Stimulated activated CD4-positive, alpha-beta T cell treated with anti-CD3 and anti-CD28 coated beads, Interleukin-15, amount 100 ng/mL, for 24 hours (primary cell): ENCODE results near the gene LYSMD2.

Experiments used
- DNase-seq: peaks from one replicate; pipeline ENCODE4 v3.0.0-alpha.2; 2020

LYSMD2 gene

DNA sequence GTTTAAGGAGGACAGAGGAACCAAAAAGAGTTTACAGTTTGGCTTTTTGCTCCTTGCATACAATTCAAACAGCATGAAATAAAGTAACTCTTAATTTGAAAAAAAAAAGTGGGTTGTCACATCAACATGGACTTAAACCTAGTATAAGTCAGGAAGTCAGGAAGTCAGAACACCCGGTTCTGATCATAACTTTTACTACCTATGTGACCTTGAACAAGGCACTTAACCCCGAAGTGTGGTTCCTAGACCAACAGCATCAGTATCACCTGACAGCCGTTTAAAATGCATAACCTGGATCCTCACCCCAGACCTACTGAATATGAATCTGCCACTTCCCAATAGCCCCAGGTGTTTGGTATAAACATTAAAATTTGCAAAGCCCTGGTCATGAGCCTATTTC lies 18.7 kb downstream of the LYSMD2 start:
- no peak for DNase-seq

GRCh38 chr15:51718219-51718618 lies 19.2 kb downstream of the LYSMD2 start:
- no peak for DNase-seq

DNA sequence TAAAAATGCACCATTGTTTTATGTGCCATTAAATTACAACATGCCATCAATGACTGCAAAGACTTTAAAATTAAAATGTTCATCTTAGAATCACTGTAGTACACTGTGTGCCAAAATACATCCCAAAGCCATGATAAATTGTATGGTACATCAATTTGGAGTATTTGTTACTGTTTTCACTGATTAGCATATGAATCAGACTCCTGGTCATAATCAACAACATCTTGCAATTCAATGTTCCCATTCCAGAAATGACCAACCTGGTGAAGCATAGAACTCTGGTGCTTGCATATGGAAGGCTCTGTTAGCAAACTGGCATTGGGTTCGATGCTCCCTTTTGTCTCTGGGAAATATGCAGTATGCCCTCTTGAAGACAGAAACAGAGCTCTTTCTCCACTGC lies 22.5 kb downstream of the LYSMD2 start:
- no peak for DNase-seq

- no peak for DNase-seq
Measured at GRCh38 chr15:51714162-51714561, 23.3 kb downstream of the LYSMD2 start.

DNA sequence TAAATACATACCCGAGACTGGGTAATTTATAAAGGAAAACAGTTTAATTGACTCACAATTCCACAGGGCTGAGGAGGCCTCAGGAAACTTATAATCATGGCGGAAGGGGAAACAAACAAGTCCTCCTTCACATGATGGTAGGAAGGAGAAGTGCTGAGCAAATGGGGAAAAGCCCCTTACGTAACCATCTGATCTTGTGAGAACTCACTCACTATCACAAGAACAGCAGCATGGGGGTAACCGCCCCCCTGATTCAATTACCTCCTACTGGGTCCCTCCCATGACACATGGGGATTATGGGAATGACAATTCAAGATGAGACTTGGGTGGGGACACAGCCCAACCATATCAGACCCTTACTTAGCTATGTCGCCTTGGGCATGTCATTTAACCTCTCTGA lies 28.4 kb downstream of the LYSMD2 start:
- DNase-seq: no peak

DNA sequence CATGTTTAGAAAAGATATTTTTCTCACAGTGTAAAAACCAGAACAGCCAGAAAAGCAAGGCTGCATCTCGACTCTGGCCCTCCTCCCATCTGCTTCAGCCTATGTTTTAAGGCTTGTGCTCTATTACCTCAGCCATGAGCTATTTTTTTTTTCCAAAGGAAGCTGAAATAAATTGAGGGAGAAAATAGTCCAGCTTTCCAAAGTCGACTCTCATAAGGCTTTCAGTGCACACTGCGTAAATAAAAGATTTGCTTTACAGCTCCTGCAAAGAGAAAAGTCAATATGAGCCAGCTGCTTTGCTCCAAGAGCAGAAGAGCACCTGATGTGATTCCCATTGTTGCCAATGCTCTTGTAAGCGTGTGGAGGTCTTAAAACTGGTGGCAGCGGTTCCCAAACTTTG lies 29.4 kb downstream of the LYSMD2 start:
- no peak for DNase-seq

- DNase-seq: no peak
Measured at GRCh38 chr15:51706926-51707608, 30.4 kb downstream of the LYSMD2 start.

GRCh38 chr15:51706291-51706690 lies 31.2 kb downstream of the LYSMD2 start:
- no peak for DNase-seq

GRCh38 chr15:51702710-51703109 lies 34.7 kb downstream of the LYSMD2 start:
- no peak for DNase-seq

DNA sequence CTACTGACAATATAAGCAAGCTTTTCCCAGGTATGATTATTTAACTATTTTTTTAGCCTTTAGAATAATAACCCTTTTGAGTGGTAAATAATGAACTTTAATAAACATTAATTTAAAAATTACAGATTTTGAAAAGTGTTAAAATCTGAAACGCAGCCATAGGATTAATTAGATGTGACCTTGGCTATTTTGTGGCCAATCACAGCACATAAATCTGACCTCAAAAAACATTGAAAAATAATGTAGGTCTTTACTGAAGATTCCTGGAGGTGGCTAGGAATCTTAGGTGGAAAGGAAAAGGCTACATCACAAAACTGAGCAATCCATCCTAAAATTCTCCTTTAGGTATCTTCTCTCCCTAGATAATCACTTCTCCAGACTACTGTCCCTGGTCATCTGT lies 38.1 kb downstream of the LYSMD2 start:
- DNase-seq: no peak

DNA sequence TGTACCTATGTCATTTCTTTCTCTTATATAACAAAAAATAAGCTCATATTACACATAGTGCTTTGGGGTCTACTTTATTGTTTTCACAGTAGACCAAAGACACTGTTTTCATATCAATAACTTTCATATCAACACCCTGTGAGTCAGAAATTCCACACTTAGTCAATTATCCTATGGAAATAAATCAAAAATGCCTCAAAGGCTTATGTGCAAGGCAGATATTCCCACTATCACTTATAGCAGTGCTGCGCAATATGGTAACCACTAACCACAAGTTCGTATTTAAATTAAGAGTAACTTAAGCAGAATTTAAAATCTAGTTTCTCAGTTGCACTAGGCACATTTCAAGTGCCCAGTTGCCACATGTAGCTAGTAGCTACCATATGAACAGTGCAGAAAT lies 40.3 kb downstream of the LYSMD2 start:
- no peak for DNase-seq

- DNase-seq: no peak
Measured at GRCh38 chr15:51696566-51696965, 40.9 kb downstream of the LYSMD2 start.

DNA sequence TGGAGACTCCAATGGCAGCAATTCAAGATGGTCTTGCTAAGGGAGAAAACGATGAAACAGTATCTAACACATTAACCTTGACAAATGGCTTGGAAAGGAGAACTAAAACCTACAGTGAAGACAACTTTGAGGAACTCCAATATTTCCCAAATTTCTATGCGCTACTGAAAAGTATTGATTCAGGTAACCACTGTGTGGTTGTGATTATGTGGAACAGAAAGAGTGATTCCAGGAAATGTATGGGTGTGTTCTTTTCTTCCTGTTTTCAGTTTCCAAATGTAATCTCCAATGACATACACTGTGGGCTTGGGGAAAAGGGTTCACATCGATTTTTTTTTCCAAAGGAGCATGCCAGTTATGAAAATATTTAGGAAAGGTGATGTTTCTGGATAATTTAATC lies 45.3 kb downstream of the LYSMD2 start:
- no peak for DNase-seq

DNA sequence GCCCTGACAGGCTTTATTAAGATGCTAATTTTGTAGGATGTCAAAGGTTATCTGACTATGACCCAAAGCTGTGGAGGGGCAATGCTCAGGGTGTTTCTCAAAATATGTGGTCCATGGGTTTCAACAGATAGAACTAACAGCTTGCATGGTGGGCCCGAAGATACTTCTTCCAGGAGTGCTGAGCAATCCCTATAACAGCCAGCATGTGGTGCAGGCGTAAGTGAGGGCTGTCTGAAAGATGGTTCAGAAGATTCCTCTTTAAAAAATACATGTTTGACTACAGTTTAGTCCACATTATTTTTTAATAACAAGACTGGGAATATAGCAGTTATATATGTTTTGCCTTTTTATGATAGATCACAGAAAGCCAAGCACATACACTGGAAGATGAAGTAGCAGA lies 48.6 kb downstream of the LYSMD2 start:
- DNase-seq: no peak

- no peak for DNase-seq
Measured at GRCh38 chr15:51687565-51687964, 49.9 kb downstream of the LYSMD2 start.

GRCh38 chr15:51681303-51681963 lies 56.0 kb downstream of the LYSMD2 start, which contains the start of gene SCG3:
SCG3 (plus strand) TSS chr15:51681503; CDS start chr15:51681756, 253 bp downstream.
- DNase-seq: peak; percentile 75

GRCh38 chr15:51680321-51680720 lies 57.1 kb downstream of the LYSMD2 start:
- no peak for DNase-seq

GRCh38 chr15:51678096-51678495 lies 59.4 kb downstream of the LYSMD2 start:
- DNase-seq: no peak

DNA sequence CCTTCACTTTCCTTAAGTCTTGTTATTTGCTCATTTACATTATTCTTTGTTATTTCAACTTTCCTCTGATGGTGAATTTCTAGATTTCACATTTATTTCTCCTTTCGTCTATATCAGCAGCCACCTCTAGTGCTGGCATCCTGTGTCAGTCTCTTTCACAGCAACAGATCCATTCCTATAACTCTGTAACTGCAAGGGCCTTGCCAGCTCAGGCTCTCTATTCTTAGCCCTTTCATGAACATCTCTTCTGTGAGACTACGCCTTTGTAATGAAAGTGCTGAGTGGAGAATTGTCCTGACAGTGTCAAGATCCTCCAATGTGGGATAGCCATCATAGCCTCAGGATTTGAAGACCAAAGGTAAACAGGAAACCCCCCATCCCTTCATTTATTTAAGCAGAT lies 60.0 kb downstream of the LYSMD2 start:
- no peak for DNase-seq

DNA sequence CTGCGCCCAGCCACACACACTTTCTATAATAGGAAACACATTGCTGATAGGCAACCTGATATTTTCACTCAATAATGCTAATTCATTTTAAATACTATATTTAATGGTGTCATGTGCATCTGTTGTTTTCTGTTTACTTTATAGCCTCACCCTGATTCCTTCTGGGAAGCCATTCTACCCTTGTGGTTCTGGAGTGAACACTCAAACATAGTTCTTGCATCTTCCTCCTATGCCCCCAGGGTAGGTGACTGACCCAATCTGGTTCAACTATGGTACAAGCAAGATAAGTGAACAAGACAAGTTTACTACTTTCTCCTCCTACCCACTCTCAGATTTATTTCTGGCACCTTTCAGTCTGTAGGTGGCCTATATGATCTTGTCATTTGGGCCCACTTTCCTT lies 60.4 kb downstream of the LYSMD2 start:
- no peak for DNase-seq

- no peak for DNase-seq
Measured at GRCh38 chr15:51675234-51675633, 62.2 kb downstream of the LYSMD2 start.
